MCF 10A (cell line): ENCODE data around the gene CYP2R1. TPM values are rescaled to one million over a fixed set of nuclear protein-coding genes. Genes with fewer than 3 reads are reported as not detected.

Source experiments
- BruUV-seq: library from RNA; stranded (reverse); fragments of 400-500 nt; replicated peaks from 2 replicates; lab custom pipeline; 2021; lab: Mats Ljungman, UMichigan
- CTCF ChIA-PET: fragments of 300-600 bp; sonication (Branson Sonifier 250); formaldehyde crosslinking; extraction: SDS; loops from one replicate; lab custom pipeline; 2021; ENCODE audit warnings: antibody characterized with exemption, inconsistent platforms; lab: Yijun Ruan, JAX
- POLR2A ChIA-PET: fragments of 300-600, 350-650 bp; sonication (Branson Sonifier 250); formaldehyde crosslinking; extraction: SDS; loops from one replicate; lab custom pipeline; 2020; ENCODE audit warnings: antibody characterized with exemption, inconsistent platforms; lab: Yijun Ruan, JAX
- DNase-seq: peaks from one replicate; pipeline ENCODE4 v3.0.0-alpha.2; 2018; ENCODE audit not compliant: unreplicated experiment
- H3K27ac Mint-ChIP-seq: one replicate; pipeline ENCODE4 v1.8.0; 2022; ENCODE audit warnings: mild to moderate bottlenecking, low read depth, mixed read lengths; ENCODE audit not compliant: unreplicated experiment
- H3K27me3 Mint-ChIP-seq: one replicate; pipeline ENCODE4 v1.8.0; 2022; ENCODE audit warnings: mixed read lengths; ENCODE audit not compliant: insufficient read depth, unreplicated experiment
- H3K36me3 Mint-ChIP-seq: one replicate; pipeline ENCODE4 v1.8.0; 2022; ENCODE audit warnings: mild to moderate bottlenecking, moderate library complexity, mixed read lengths; ENCODE audit not compliant: insufficient read depth, unreplicated experiment
- H3K4me1 Mint-ChIP-seq: one replicate; pipeline ENCODE4 v1.8.0; 2022; ENCODE audit warnings: mixed read lengths; ENCODE audit not compliant: insufficient read depth, unreplicated experiment
- H3K4me3 Mint-ChIP-seq: one replicate; pipeline ENCODE4 v1.8.0; 2022; ENCODE audit warnings: mild to moderate bottlenecking, moderate library complexity, mixed read lengths; ENCODE audit not compliant: unreplicated experiment
- H3K9me3 Mint-ChIP-seq: one replicate; pipeline ENCODE4 v1.8.0; 2022; ENCODE audit warnings: mixed read lengths; ENCODE audit not compliant: unreplicated experiment
- intact Hi-C: fragments of 100-400 bp; cut with micrococcal nuclease; formaldehyde crosslinking; loops from 2 replicates; pipeline ENCODE4 v1.14.1; 2022
- total RNA-seq: library from RNA; stranded (reverse); gene quantifications from 2 replicates; pipeline ENCODE4 v1.2.3, GENCODE V29; 2022
- TF ChIP-seq, protein P1 (sequence below): fragments of 200-600 bp; IDR thresholded peaks from one replicate; pipeline ENCODE4 v1.8.0; 2022; ENCODE audit warnings: antibody characterized with exemption, mild to moderate bottlenecking; ENCODE audit not compliant: unreplicated experiment

CYP2R1 gene
- total RNA-seq, 1 experiment from 2014 or later, result 20.5 TPM

DNA sequence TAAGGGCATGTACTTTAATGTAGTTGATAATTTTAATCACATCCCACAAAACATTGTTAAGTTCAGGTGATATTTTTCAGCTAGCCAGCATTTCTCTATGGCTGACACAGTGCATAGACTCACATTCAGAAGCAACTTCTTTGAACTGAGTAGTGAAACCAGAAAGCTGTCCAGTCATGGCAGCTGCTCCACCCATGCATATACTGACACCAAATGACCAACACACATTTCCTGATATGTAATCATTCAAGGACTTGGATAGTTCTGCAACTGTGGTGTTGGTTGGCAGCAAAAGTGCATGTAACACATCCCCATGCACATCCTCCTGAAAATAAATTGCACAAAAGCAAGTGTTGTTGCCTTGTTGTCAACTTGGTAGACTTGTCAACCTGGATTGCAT is 40.4 kb upstream of the CYP2R1 start:
- TF ChIP-seq, protein P1, sequence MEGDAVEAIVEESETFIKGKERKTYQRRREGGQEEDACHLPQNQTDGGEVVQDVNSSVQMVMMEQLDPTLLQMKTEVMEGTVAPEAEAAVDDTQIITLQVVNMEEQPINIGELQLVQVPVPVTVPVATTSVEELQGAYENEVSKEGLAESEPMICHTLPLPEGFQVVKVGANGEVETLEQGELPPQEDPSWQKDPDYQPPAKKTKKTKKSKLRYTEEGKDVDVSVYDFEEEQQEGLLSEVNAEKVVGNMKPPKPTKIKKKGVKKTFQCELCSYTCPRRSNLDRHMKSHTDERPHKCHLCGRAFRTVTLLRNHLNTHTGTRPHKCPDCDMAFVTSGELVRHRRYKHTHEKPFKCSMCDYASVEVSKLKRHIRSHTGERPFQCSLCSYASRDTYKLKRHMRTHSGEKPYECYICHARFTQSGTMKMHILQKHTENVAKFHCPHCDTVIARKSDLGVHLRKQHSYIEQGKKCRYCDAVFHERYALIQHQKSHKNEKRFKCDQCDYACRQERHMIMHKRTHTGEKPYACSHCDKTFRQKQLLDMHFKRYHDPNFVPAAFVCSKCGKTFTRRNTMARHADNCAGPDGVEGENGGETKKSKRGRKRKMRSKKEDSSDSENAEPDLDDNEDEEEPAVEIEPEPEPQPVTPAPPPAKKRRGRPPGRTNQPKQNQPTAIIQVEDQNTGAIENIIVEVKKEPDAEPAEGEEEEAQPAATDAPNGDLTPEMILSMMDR, result no peak
- H3K27ac Mint-ChIP-seq, result no peak overlapping the region
- ChIA-PET POLR2A (no interaction called here), CTCF (interaction anchor here (5.9 kb wide), 1 partner anchor 25 kb away, joined by 32 read pairs; no protein-coding TSS in a partner anchor)
- intact Hi-C loops, result no loop called here
- H3K36me3 Mint-ChIP-seq, result no peaks in the 10 kb centered on the region
- no peak for DNase-seq
- H3K4me1 Mint-ChIP-seq, result peaks cover 8% of the 10 kb centered on the region
- H3K9me3 Mint-ChIP-seq, result no peaks in the 10 kb centered on the region
- H3K4me3 Mint-ChIP-seq, result no peak overlapping the region
- H3K27me3 Mint-ChIP-seq, result peaks cover 9% of the 10 kb centered on the region
- no TSS peak for BruUV-seq

DNA sequence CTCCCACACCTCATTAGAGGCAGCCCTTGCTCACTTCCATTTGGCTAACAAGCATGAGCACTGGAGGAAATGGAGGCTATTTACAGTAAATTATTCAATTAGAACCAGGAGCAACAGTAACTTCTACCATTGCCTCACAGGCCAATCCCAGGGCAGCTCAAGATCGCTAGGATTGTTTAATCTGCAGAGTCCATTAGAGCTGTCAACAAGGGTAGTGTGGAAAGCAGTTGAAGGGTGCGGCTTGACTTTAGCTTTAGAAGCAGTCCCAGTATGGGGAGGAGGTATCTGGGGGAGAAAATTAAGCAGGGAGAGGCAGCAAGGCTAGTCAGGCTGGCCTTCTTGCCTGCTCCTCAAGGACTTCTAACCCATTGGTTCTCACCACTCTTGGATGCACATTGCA is 38.3 kb upstream of the CYP2R1 start:
- no peak for DNase-seq
- Mint-ChIP-seq H3K36me3 (no peaks in the 10 kb centered on the region), H3K9me3 (peaks cover 8% of the 10 kb centered on the region), H3K27me3 (peaks cover 9% of the 10 kb centered on the region), H3K27ac (no peak overlapping the region), H3K4me3 (no peak overlapping the region), H3K4me1 (peaks cover 15% of the 10 kb centered on the region)
- CTCF ChIA-PET, result interaction anchor here (0.6 to 0.7 kb wide), 2 partner anchors 22 to 39 kb away, joined by 3 to 4 read pairs; no protein-coding TSS in a partner anchor
- TF ChIP-seq, protein P1, result no peak
- BruUV-seq, result no TSS peak
- POLR2A ChIA-PET, result no interaction called here
- intact Hi-C loops, result no loop called here

DNA sequence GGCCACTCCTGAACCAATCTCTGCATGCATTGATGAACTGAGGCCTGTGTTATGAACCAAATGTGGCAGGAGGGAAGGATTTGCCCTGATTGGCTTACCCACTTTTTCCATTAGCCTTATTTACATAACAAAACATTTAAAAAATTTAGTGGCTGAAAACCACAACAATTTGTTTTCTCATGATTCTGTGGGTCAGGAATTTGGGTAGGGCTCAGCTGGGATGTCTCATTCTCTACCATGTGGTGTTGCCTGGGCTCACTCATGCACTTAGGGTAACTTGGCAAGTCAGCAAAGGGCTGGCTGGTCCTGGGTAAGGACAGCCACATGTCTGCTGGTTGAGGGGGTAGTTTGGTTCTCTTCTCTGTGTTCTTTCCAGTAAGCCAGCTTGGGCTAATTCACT is 35.1 kb upstream of the CYP2R1 start:
- peaks cover 7% of the 10 kb centered on the region for H3K27me3 Mint-ChIP-seq
- H3K27ac Mint-ChIP-seq, result no peak overlapping the region
- peaks cover 14% of the 10 kb centered on the region for H3K4me1 Mint-ChIP-seq
- ChIA-PET POLR2A (no interaction called here), CTCF (interaction anchor here (1.3 kb wide), 1 partner anchor 19 kb away, joined by 3 read pairs; no protein-coding TSS in a partner anchor)
- H3K9me3 Mint-ChIP-seq, result peaks cover 8% of the 10 kb centered on the region
- no TSS peak for BruUV-seq
- TF ChIP-seq, protein P1, result no peak
- no peak overlapping the region for H3K4me3 Mint-ChIP-seq
- no peaks in the 10 kb centered on the region for H3K36me3 Mint-ChIP-seq
- DNase-seq, result no peak
- intact Hi-C loops, result no loop called here

DNA sequence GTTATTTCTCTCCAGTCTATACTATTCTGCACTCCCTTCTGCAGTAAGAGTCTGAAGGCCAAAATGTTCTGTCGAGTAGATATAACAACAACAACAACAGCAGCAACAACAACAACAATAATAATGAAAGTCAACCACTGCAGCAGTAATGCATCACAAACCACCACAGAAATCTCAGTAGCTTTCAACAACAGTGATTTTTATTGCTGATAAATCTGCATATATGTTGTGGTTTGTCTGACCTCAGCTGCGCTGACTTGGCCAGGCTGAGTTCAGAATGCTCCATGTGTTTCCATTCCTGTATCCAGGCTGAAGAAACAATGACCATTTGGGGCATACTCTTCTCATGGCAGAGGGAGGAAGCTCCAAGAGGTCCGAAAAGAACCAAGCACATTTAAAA is 32.3 kb upstream of the CYP2R1 start:
- DNase-seq, result no peak
- no peaks in the 10 kb centered on the region for H3K36me3 Mint-ChIP-seq
- intact Hi-C loops, result no loop called here
- POLR2A ChIA-PET, result interaction anchor here (1.1 kb wide), 1 partner anchor 33 kb away, joined by 4 read pairs; the partner anchor contains the start of gene CYP2R1
- peaks cover 4% of the 10 kb centered on the region for H3K27me3 Mint-ChIP-seq
- CTCF ChIA-PET, result interaction anchor here (0.7 to 3.1 kb wide), 3 partner anchors 16 to 151 kb away, joined by 3 to 22 read pairs (median 4); no protein-coding TSS in a partner anchor
- H3K4me1 Mint-ChIP-seq, result peaks cover 8% of the 10 kb centered on the region
- H3K27ac Mint-ChIP-seq, result no peak overlapping the region
- H3K4me3 Mint-ChIP-seq, result no peak overlapping the region
- no TSS peak for BruUV-seq
- TF ChIP-seq, protein P1, result no peak
- peaks cover 8% of the 10 kb centered on the region for H3K9me3 Mint-ChIP-seq
